ENCODE measurements around the gene SIX4.
"Not testable (repeated sequence)": the region's sequence is repeated elsewhere in the genome, so short reads cannot be mapped to it uniquely, and the experiment has no call there.

The SIX4 gene

GRCh38 chr14:60735416-60735815 is 11.3 kb upstream of the SIX4 start:
- peak overlapping the region; percentile 75 for H3K4me3 ChIP-seq (ENCODE audit: low read depth, low read length)

GRCh38 chr14:60734465-60735242 is 10.5 kb upstream of the SIX4 start, which contains the start of gene MNAT1:
TSS of gene MNAT1 (plus strand) at chr14:60734761. CDS start at chr14:60734863, 102 bp downstream.
- peak within 1 kb of the TSS; percentile 75 for H3K4me3 ChIP-seq (ENCODE audit: low read depth, low read length)
- no peak for TF ChIP-seq CTCF (IDR thresholded peaks at IDR 0.05; ENCODE audit: borderline replicate concordance, insufficient read depth, low read depth, low read length)

More at GRCh38 chr14:60735416-60735815, 11.3 kb upstream of the SIX4 start:
- no peak for TF ChIP-seq CTCF (IDR thresholded peaks at IDR 0.05; ENCODE audit: borderline replicate concordance, insufficient read depth, low read depth, low read length)

- no peak overlapping the region for H3K4me3 ChIP-seq (ENCODE audit: low read depth, low read length)
- TF ChIP-seq CTCF (IDR thresholded peaks at IDR 0.05; ENCODE audit: borderline replicate concordance, insufficient read depth, low read depth, low read length) = no peak
These were observed 8.8 kb upstream of the SIX4 start for GRCh38 chr14:60732840-60733483.

GRCh38 chr14:60731291-60731690 is 7.1 kb upstream of the SIX4 start:
- not testable (repeated sequence) for H3K4me3 ChIP-seq (ENCODE audit: low read depth, low read length)

GRCh38 chr14:60723116-60723906 is 840 bp downstream of the SIX4 start:
- TF ChIP-seq CTCF (IDR thresholded peaks at IDR 0.05; ENCODE audit: borderline replicate concordance, insufficient read depth, low read depth, low read length) = no peak
- H3K4me3 ChIP-seq (ENCODE audit: low read depth, low read length) = peak overlapping the region; percentile 56

- H3K4me3 ChIP-seq (ENCODE audit: low read depth, low read length) = peak overlapping the region; percentile 56
These were observed 1.6 kb downstream of the SIX4 start for GRCh38 chr14:60722357-60723115.

More at GRCh38 chr14:60722357-60723115, 1.6 kb downstream of the SIX4 start:
- no peak for TF ChIP-seq CTCF (IDR thresholded peaks at IDR 0.05; ENCODE audit: borderline replicate concordance, insufficient read depth, low read depth, low read length)

Measured in GM12875 (cell line).